Inflammatory macrophage treated with lipopolysaccharide for 4 hours (primary cell): Measurements from ENCODE around the gene TGFBRAP1.
"Not testable (repeated sequence)": the region's sequence is repeated elsewhere in the genome, so short reads cannot be mapped to it uniquely, and the experiment has no call there.

Experiments
- DNase-seq: peaks from one replicate; pipeline ENCODE4 v3.0.0-alpha.2; 2020

Gene TGFBRAP1

GRCh38 chr2:105271393-105272045, 58.0 kb downstream of the TGFBRAP1 start:
- DNase-seq = no peak

- DNase-seq = no peak
These were observed 60.1 kb downstream of the TGFBRAP1 start for GRCh38 chr2:105269426-105269825.

DNA sequence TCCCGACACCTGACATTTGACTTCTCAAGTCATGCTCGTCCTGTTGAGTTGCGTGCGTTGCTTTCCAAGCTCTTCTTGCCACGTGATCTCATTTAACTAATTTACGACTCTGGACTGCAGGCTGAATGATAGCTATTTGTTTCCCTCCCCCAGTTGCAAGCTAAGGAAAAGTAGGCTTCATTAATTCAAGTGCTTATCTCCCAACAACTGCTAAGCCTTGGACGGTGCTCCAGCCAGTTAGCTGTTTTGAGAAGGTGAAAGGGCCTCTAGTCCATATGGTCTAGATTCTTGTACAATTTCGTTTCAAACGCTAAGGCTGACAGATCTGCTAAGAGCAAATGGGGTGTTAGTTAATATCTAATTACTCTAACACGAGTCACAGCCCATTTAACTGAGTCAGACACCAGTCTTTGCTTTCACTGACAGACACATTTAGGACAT, 66.9 kb downstream of the TGFBRAP1 start:
- no peak for DNase-seq

DNA sequence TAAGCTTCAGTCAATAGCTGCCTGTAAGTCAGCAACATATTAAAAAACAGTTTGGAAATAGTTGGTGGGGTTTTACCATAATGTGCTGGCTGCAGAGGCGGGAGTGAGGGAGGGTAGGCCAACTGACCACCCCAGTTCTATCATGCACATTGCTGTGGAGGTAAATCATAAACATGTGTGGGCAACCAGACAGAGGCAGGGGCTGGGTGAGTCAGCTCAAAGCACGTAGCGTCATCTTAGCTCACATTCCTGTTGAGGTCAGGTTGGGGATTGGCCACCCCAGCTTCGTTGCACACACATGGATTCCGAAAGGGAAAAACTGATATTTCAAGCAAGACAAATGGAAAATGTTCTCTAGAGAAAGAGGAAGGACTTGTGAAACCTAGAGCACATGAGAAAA, 68.5 kb downstream of the TGFBRAP1 start:
- DNase-seq = peak; percentile 9

DNA sequence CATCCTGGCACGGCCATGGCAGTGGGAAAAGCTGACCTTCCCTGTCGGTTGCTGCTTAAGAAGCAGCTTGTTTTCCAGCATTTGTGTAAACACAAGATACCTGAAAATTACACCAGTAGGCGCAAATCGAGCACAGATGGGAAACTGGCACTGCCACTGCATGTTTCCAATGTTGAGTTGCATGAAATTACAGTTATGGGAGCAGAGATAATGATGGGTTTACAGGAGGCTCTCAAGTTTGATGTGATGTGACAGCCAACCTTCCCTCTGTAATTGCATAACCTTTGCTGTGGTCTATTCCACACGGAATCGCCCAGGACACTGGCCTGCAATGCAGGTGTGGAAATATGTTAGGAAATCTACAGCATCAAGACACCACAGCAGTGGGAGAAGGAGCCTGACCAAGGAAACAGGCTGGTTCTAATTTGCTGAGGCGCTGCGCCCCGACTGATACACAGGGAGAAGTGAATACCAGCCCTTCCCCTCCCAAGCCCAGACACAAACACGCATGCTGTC, 70.6 kb downstream of the TGFBRAP1 start:
- no peak for DNase-seq

DNA sequence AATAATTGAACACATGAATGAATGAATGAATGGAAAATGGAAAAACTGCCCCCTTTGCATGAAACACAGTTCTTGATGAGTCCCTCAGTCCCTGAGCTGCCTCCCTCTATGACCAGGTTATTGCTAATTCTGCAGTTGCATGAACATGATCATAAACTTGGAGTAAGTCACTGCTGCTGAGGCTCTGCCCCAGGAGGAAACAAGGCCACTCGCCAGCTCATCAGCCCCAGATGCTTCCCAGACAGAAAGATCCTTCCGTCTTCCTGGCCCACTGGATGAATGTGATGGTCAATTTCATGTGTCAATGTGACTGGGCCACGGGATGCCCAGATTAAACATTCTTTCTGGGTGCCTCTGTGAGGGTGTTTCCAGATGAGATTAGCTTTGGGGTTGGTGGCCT, 71.6 kb downstream of the TGFBRAP1 start:
- no peak for DNase-seq

- DNase-seq = no peak
These were observed 73.0 kb downstream of the TGFBRAP1 start for GRCh38 chr2:105256431-105257047.

GRCh38 chr2:105255979-105256378, 73.6 kb downstream of the TGFBRAP1 start:
- DNase-seq = no peak

DNA sequence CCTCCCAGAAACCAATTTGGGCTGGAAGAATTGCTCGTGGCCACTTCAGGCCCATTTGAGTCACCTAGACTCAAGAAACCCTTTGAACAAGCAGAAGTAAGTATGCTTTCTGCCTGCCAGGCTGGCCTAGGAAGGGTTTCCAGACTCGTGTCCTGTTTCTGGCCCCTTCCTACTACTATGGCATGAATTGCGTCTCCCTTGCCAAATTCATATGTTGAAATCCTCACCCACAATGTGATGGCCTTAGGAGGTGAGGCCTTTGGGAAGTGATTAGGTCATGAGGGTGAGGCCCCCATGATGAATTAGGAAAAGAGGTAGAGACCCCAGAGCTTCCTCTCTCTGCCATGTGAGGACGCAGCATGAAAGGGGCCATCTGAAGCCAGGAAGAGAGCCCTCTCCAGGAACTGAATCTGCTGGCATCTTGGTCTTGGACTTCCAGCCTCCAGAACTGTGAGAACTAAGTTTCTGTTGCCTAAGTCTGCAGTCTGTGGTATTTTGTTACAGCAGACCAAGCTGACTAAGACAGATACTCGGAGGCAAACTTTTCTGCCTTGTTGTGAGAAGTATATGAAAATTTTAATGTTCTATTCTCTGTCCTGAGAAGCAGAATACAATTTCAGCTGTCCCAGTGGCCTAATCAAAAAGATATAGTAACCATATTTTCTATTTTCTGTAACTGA, 74.9 kb downstream of the TGFBRAP1 start:
- DNase-seq = peak; percentile 61

DNA sequence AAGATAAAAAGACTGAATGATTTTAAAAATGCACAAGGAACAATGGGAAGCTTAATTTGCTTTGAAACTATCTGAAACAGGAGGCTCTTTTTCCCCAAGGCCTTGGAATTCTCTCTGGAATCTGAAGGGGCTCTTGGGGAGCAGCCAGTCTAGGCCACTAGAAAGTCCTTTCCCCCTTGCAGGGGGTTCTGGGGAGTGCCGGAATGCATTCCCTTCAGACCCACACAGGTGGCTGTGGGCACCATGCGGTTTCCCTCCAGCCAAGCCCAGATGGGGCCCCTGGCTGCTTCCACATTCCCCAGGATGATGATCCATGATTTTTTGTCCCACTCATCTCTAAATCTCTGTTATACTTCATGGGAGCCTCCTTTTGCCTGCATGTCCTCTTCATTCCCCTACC, 77.3 kb downstream of the TGFBRAP1 start:
- no peak for DNase-seq

GRCh38 chr2:105251016-105251648, 78.4 kb downstream of the TGFBRAP1 start:
- DNase-seq = not testable (repeated sequence)

DNA sequence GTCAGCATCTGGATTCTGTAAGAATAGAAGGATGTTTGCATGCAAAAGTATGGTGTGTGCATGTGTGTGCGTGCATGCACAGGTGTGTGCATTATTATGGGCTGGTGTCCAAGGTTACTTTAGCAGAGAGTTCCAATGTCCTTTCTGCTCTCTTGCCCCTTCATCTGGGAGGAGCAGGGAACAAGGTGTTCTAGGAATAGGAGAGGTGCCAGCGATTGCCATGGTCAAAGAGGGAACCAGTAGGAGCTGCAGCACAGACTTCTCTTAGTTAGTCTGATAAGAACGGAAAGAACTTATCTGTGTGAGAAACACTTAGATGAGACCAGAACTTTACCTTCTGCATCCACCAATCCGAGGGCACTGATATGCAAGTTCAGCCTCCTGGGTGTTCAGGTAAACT, 79.6 kb downstream of the TGFBRAP1 start:
- DNase-seq = no peak

DNA sequence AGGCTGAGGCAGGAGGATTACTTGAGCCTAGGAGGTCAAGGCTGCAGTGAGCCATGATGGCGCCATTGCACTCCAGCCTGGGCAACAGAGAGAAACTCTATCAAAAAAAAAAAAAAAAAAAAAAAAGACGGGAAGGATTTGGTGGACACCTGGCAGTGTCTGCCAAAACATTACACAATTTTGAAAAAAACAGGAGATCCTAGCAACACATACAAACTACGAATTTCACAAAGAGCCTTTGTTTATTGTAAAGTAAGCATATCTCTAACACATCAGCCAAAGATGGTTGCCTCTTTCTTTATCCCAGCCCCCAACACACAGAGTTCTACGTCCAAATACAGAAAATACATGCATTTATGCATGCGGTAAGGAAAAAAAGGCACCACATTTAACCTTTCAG, 80.4 kb downstream of the TGFBRAP1 start:
- no peak for DNase-seq

GRCh38 chr2:105248316-105249070, 81.0 kb downstream of the TGFBRAP1 start:
- no peak for DNase-seq

GRCh38 chr2:105244451-105244850, 85.1 kb downstream of the TGFBRAP1 start:
- no peak for DNase-seq

GRCh38 chr2:105243961-105244360, 85.6 kb downstream of the TGFBRAP1 start:
- DNase-seq = no peak

GRCh38 chr2:105242286-105242993, 87.1 kb downstream of the TGFBRAP1 start:
- no peak for DNase-seq

- no peak for DNase-seq
These were observed 88.1 kb downstream of the TGFBRAP1 start, which contains the start of gene GPR45 for GRCh38 chr2:105241443-105241842. GPR45 (plus strand) TSS chr2:105241743; CDS start chr2:105241859, 116 bp downstream.

DNA sequence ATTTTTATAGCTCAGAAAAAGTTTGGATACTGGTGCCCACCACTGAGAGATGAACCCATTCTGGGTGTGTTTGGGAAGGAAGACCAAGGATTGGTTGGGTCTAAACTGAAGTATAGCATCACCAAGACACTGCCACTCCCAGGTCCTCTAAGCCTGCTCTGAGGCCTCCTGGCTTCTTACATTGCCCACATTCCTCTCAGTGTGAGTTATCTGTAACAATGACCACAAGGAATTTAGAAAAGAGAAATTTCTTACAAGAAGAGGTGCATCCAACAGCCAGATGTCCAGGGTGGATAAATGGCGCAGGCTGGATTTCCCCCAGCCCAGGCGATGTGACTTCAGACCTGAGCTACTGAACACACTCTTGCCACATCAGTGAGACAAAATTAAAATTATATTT, 89.6 kb downstream of the TGFBRAP1 start:
- DNase-seq = no peak

DNA sequence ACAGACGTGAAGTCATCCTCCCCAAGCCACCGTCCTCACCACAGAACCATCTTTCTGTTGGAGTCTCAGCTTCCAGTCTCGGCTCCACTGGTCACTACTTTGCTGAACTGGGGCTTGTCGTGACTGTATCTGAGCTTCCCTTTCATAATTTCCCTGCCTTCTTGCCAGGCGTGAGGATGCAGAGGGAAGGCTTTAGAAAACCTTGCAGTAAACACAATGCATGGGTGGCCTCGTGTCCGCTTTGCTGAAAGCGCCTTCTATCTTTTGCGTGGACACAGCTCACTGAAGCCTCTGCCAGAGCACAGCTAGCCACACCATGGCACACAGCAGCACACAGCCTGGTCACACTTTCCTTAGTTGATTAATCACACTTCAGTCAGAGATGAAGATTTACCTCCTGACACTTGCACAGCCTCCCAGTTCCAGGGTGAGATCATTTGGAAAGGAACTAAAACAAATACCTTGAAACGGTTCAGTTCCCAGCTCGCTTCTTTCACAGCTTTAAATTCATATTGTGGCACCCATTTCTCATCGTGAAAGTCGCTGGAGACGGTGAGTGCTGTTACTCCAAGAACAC, 90.8 kb downstream of the TGFBRAP1 start:
- no peak for DNase-seq

DNA sequence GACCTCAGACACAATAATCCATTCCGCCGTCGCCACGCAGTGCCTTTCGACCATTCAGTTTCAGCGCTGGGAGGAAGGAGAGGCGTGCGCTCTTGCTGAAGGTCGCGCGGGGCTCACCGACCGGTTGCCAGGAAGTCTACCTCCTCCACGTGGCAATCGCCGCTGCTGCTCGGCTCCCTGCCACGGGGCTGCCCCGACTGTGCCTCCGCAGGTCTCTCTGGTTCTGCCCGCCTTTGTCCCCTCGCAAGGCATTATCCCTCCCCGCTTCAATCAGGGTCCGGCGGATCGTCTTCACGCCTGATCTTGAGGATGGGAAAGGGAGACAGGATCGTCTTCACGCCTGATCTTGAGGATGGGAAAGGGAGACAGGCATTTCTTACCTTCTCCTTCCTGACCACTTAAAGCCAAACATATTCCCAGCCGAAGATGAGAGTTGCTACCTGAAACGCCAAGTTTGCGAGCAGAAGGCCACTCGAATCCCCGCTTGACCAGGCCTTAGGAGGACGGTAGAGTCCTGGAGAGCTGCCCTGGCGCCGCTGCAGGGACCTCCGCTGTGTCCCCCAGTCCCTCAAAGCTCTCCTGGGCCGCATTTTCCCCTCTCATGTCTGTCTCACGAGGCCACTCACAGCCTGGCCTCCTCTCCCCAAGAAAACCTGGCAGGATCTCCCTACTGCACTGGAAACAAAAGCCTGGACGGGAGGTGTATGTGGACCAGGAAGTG, 92.3 kb downstream of the TGFBRAP1 start:
- DNase-seq = no peak
